Astrocyte (in vitro differentiated cells and primary cell): Measurements from ENCODE around the gene BCAR1.

ENCODE experiments used
- EZH2 ChIP-seq: IDR thresholded peaks from 2 replicates; pipeline ENCODE4 v1.6.1; 2012; ENCODE audit warnings: mild to moderate bottlenecking, low read length, inconsistent platforms; ENCODE audit not compliant: insufficient read depth
- TF ChIP-seq, protein P1 (sequence below): IDR thresholded peaks from 2 replicates; pipeline ENCODE4 v1.5.1; 2011; ENCODE audit warnings: low read depth, mild to moderate bottlenecking, inconsistent platforms, low read length, moderate library complexity; ENCODE audit not compliant: insufficient read depth

DNA sequence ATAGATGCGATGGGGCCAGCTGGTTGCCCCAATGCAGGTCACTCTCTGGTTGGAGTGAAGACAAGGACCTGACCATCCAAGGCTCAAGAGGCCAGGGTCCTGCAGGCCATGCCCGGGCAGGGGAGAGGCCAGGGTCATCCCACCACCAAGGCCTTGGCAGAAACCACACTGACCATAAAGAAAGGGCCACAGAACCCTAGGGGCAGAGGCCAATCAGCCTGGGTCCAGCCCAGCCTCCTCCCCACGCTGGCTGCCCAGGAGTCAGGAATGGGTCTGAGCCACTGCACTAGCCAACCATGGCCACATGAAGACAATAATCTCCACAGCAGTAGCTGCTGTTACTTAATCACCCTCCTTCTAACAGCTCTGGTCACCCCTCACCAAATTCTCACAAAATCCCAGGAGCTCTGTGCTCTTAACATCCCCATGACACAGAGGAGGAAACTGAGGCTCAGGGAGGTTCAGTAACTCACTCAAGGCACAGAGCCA, 10.2 kb upstream of the BCAR1 start:
- TF ChIP-seq, protein P1, sequence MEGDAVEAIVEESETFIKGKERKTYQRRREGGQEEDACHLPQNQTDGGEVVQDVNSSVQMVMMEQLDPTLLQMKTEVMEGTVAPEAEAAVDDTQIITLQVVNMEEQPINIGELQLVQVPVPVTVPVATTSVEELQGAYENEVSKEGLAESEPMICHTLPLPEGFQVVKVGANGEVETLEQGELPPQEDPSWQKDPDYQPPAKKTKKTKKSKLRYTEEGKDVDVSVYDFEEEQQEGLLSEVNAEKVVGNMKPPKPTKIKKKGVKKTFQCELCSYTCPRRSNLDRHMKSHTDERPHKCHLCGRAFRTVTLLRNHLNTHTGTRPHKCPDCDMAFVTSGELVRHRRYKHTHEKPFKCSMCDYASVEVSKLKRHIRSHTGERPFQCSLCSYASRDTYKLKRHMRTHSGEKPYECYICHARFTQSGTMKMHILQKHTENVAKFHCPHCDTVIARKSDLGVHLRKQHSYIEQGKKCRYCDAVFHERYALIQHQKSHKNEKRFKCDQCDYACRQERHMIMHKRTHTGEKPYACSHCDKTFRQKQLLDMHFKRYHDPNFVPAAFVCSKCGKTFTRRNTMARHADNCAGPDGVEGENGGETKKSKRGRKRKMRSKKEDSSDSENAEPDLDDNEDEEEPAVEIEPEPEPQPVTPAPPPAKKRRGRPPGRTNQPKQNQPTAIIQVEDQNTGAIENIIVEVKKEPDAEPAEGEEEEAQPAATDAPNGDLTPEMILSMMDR: no peak
- no peak for TF ChIP-seq EZH2
